Gastroesophageal sphincter (tissue), 2 donors: ENCODE data around the gene SPCS2.

Experiments used
- POLR2A ChIP-seq, 2 donors: fragments of 450-650 bp; IDR thresholded peaks; one replicate each; pipeline ENCODE4 v1.6.1; 2017; ENCODE audit warnings: antibody characterized with exemption in 2 of 2, mild to moderate bottlenecking in 2 of 2, moderate library complexity in 1 of 2
- POLR2AphosphoS5 ChIP-seq: sonication (generic); formaldehyde crosslinking; IDR thresholded peaks from one replicate; pipeline ENCODE4 v1.6.1; 2017; ENCODE audit warnings: antibody characterized with exemption

GRCh38 chr11:74990941-74991340 is 41.9 kb downstream of the SPCS2 start:
- TF ChIP-seq POLR2A (IDR thresholded peaks at IDR 0.05) (no peak), POLR2AphosphoS5 (no peak)
